ENCODE data around the gene MSANTD2. TPM values are rescaled to one million over a fixed set of nuclear protein-coding genes. Genes with fewer than 3 reads are reported as not detected.
A peak's percentile ranks its signal among the peaks of the same experiment; 100 is the strongest.

The MSANTD2 gene
- total RNA-seq, 1 experiment from 2014 or later, result 8.6 TPM

- CTCF ChIA-PET, result interaction anchor here (1.0 to 3.2 kb wide), 10 partner anchors 10 to 114 kb away, joined by 3 to 28 read pairs (median 4); no protein-coding TSS in a partner anchor
- intact Hi-C loops (cut with micrococcal nuclease), result loop anchor here (1.0 to 2.0 kb wide), 3 partner anchors 16 to 93 kb away; no protein-coding TSS in a partner anchor
- Histone ChIP-seq H3K27ac (ENCODE audit: low read depth, low read length) (peak overlapping the region; percentile 84), H3K4me1 (ENCODE audit: control insufficient read depth in 1 of 2, insufficient read depth in 2 of 2, low read length in 2 of 2) (peaks cover 20 to 39% of the 10 kb centered on the region in 2 experiments), H3K79me2 (ENCODE audit: insufficient read depth, low read length) (no peaks in the 10 kb centered on the region), H4K20me1 (ENCODE audit: insufficient read depth) (no peaks in the 10 kb centered on the region; the same call in 1 of the 2 replicates), H3K9me2 (ENCODE audit: insufficient read depth) (no peaks in the 10 kb centered on the region), H3K4me2 (ENCODE audit: low read length) (peak overlapping the region; percentile 98), H3K9ac (ENCODE audit: low read length) (peak overlapping the region; percentile 65), H3K27me3 (ENCODE audit: insufficient read depth, low read length) (no peaks in the 10 kb centered on the region), H2AFZ (ENCODE audit: low read depth, low read length, poor library complexity, severe bottlenecking) (peak overlapping the region; percentile 90), H3K4me3 (replicated peaks in 1 of 2; ENCODE audit: low read depth in 1 of 2, low read length in 2 of 2) (peak overlapping the region; percentile 66 to 77), H3K9me3 (ENCODE audit: control insufficient read depth in 1 of 2, insufficient read depth in 1 of 2, low read depth in 1 of 2, low read length in 2 of 2) (no peaks in the 10 kb centered on the region), H3K36me3 (ENCODE audit: control insufficient read depth in 1 of 2, insufficient read depth in 2 of 2, low read length in 2 of 2) (peaks cover 0 to 3% of the 10 kb centered on the region in 2 experiments; a peak in 1 of 4 replicates)
- TF ChIP-seq EGR1 (IDR thresholded peaks at IDR 0.05; ENCODE audit: low read depth) (0 out of 2 replicates have a peak, but pooled peaks have one; percentile 6), ZBTB33 (IDR thresholded peaks at IDR 0.05; ENCODE audit: extremely low read depth, insufficient replicate concordance, low read length) (no peak)
- POLR2A ChIA-PET, result interaction anchor here (0.8 kb wide), 1 partner anchor 14 kb away, joined by 3 read pairs; no protein-coding TSS in a partner anchor
- DNase-seq (ENCODE audit: low read depth, low spot score) (no peak), ATAC-seq (peak; percentile 52)
- BruUV-seq (replicated peaks), result no TSS peak
- RAD21 ChIA-PET (ENCODE audit: low non-redundant PET in 1 of 2, low total read pairs in 2 of 2, uncharacterized antibody in 2 of 2, unreplicated experiment in 2 of 2), result interaction anchor here (1.7 to 1.8 kb wide), 2 partner anchors 16 to 89 kb away, joined by 3 to 5 read pairs; partner anchors contain the start of genes SIAE (in 1 of the 2) and SPA17 (in 1 of the 2)
Observed at GRCh38 chr11:124762624-124763155, 37.5 kb downstream of the MSANTD2 start.

GRCh38 chr11:124762105-124762623, 38.0 kb downstream of the MSANTD2 start, which contains the start of gene ESAM:
ESAM (minus strand) TSS chr11:124762290; CDS start chr11:124762154, 136 bp downstream.
- no peak for DNase-seq (ENCODE audit: low read depth, low spot score)
- RAD21 ChIA-PET (ENCODE audit: low non-redundant PET in 1 of 2, low total read pairs in 2 of 2, uncharacterized antibody in 2 of 2, unreplicated experiment in 2 of 2), result interaction anchor here (1.7 to 1.8 kb wide), 2 partner anchors 15 to 88 kb away, joined by 3 to 5 read pairs; partner anchors contain the start of genes SIAE (in 1 of the 2) and SPA17 (in 1 of the 2)

More at GRCh38 chr11:124762105-124762623, 38.0 kb downstream of the MSANTD2 start, which contains the start of gene ESAM:
- peak within 1 kb of the TSS; percentile 66 to 77 for H3K4me3 ChIP-seq (replicated peaks in 1 of 2; ENCODE audit: low read depth in 1 of 2, low read length in 2 of 2)
- intact Hi-C loops (cut with micrococcal nuclease), result loop anchor here (2.0 kb wide), 1 partner anchor 15 kb away; no protein-coding TSS in a partner anchor
- no peaks in the 10 kb centered on the region for H3K9me2 ChIP-seq (ENCODE audit: insufficient read depth)
- peak within 1 kb of the TSS; percentile 98 for H3K4me2 ChIP-seq (ENCODE audit: low read length)
- H3K27me3 ChIP-seq (ENCODE audit: insufficient read depth, low read length), result no peaks in the 10 kb centered on the region
- peak within 1 kb of the TSS; percentile 84 for H3K27ac ChIP-seq (ENCODE audit: low read depth, low read length)
- H4K20me1 ChIP-seq (ENCODE audit: insufficient read depth), result no peaks in the 10 kb centered on the region; the same call in 1 of the 2 replicates
- TF ChIP-seq POLR2AphosphoS5 (IDR thresholded peaks at IDR 0.05; ENCODE audit: low read depth, low read length) (peak; percentile 82), SIN3A (IDR thresholded peaks at IDR 0.05; ENCODE audit: low read depth) (no peak), MAX (IDR thresholded peaks at IDR 0.05) (peak; percentile 50; the same call in 1 of the 2 replicates), YY1 (IDR thresholded peaks at IDR 0.05; ENCODE audit: extremely low read depth, insufficient replicate concordance, low read depth, low read length) (peak; percentile 27), EGR1 (IDR thresholded peaks at IDR 0.05; ENCODE audit: low read depth) (0 out of 2 replicates have a peak, but pooled peaks have one; percentile 1)
- H3K36me3 ChIP-seq (ENCODE audit: control insufficient read depth in 1 of 2, insufficient read depth in 2 of 2, low read length in 2 of 2), result no peaks in the 10 kb centered on the region; a peak in 1 of 4 replicates
- CTCF ChIA-PET, result interaction anchor here (1.0 to 3.2 kb wide), 9 partner anchors 11 to 92 kb away, joined by 3 to 28 read pairs (median 4); no protein-coding TSS in a partner anchor
- peak; percentile 75 for ATAC-seq
- H3K79me2 ChIP-seq (ENCODE audit: insufficient read depth, low read length), result no peaks in the 10 kb centered on the region
- H3K9ac ChIP-seq (ENCODE audit: low read length), result peak within 1 kb of the TSS; percentile 65
- POLR2A ChIA-PET, result no interaction called here
- H2AFZ ChIP-seq (ENCODE audit: low read depth, low read length, poor library complexity, severe bottlenecking), result peak within 1 kb of the TSS; percentile 90
- H3K4me1 ChIP-seq (ENCODE audit: control insufficient read depth in 1 of 2, insufficient read depth in 2 of 2, low read length in 2 of 2), result peaks cover 20 to 40% of the 10 kb centered on the region in 2 experiments
- H3K9me3 ChIP-seq (ENCODE audit: control insufficient read depth in 1 of 2, insufficient read depth in 1 of 2, low read depth in 1 of 2, low read length in 2 of 2), result no peaks in the 10 kb centered on the region
- no TSS peak for BruUV-seq (replicated peaks)

All from HCT116 (cell line).